ENCODE results near the gene ANKRD2. TPM values are rescaled to one million over a fixed set of nuclear protein-coding genes. Genes with fewer than 3 reads are reported as not detected.

The ANKRD2 gene
- total RNA-seq, 1 donor from 2014 or later: not detected

DNA sequence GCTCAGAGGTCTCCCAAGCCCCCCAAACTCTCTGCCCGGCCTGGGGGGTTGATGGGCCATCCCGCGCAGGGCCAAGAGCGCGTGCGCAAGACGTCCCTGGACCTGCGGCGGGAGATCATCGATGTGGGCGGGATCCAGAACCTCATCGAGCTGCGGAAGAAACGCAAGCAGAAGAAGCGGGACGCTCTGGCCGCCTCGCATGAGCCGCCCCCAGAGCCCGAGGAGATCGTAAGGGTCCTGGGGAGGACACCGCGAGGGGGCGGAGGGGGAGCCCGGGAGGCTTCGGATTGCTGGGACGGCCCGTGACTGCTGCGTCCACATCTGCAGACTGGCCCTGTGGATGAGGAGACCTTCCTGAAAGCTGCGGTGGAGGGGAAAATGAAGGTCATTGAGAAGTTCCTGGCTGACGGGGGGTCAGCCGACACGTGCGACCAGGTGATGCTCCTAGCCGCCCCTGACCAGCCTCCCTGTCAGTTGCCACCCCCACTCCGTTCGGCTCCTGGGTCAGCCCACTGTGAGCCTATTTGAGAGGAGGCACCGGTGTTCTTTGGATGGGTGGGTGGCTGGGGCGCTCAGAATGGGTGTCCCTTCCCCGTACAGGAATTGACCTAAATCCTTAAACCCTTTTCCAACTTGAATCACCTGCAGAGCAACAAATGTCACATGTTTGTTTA lies 5.7 kb downstream of the ANKRD2 start:
- Mint-ChIP-seq H3K36me3 (ENCODE audit: insufficient read depth) (no peaks in the 10 kb centered on the region), H3K27me3 (no peaks in the 10 kb centered on the region), H3K27ac (no peak overlapping the region), H3K4me3 (ENCODE audit: low read depth) (no peak overlapping the region), H3K4me1 (ENCODE audit: low read depth) (no peaks in the 10 kb centered on the region), H3K9me3 (ENCODE audit: low read depth) (no peaks in the 10 kb centered on the region)
- DNase-seq (ENCODE audit: low spot score, unreplicated experiment): no peak
- no peak for TF ChIP-seq CTCF (IDR thresholded peaks at IDR 0.05; ENCODE audit: unreplicated experiment)

DNA sequence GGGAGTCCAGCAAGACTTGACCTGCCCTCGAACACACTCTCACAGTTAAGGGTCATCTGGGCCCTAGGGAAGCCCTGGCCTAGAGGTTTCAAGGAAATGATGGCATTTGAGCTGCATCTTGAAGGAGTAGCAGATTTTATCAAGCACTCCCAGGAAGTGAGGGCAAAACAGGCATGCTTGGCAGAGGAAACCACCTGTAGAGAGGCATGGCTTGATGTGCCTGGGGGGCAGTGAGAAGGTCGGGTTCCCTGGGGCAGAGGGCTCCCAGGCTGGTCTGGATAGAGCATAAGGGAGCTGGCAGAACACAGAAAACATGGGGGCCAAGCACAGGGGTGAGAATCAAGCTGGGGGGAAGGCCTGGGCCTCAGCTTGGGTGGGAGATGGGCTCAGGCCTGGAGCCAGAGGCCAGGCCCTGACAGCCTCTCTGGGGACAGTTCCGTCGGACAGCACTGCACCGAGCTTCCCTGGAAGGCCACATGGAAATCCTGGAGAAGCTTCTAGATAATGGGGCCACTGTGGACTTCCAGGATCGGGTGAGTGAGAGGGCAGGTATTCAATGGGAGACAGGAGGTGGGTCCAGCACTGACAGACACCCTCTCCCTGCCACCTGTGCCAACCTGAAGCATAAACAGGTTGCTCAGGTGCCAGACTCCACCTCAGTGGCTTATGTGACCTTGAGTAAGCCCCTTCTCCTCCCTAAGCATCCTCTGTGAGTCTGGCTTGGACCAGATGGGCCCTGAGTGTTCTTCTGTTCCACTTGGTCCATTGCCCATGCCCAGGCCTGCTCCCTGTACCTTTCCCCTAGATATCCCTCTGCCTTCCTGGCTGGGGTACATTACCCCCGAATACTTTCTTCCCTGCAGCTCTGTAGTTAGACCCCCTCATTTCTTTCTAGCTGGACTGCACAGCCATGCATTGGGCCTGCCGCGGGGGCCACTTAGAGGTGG lies 8.1 kb downstream of the ANKRD2 start:
- H3K4me1 Mint-ChIP-seq (ENCODE audit: low read depth): peaks cover 21% of the 10 kb centered on the region
- TF ChIP-seq CTCF (IDR thresholded peaks at IDR 0.05; ENCODE audit: unreplicated experiment): no peak
- H3K9me3 Mint-ChIP-seq (ENCODE audit: low read depth): no peaks in the 10 kb centered on the region
- H3K27ac Mint-ChIP-seq: no peak overlapping the region
- DNase-seq (ENCODE audit: low spot score, unreplicated experiment): no peak
- no peak overlapping the region for H3K4me3 Mint-ChIP-seq (ENCODE audit: low read depth)
- no peaks in the 10 kb centered on the region for H3K36me3 Mint-ChIP-seq (ENCODE audit: insufficient read depth)
- H3K27me3 Mint-ChIP-seq: no peaks in the 10 kb centered on the region

DNA sequence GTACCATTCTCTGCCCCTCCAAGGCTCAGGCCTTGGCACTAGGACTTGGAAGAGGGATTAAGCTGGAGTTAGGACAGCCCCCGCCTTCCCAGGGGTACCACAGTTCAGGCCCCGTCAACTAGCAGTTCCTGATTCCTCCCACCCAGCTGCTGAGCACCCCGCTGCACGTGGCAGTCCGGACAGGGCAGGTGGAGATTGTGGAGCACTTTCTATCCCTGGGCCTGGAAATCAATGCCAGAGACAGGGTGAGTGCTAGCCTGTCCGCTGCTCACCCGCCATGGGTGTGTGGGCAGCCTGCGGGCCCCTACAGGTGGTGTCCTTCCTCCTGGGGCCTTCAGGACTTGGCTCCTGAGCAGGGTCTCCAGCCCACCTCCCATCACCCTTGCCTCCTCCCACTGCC lies 9.6 kb downstream of the ANKRD2 start:
- no peak for DNase-seq (ENCODE audit: low spot score, unreplicated experiment)
- no peaks in the 10 kb centered on the region for H3K9me3 Mint-ChIP-seq (ENCODE audit: low read depth)
- H3K4me3 Mint-ChIP-seq (ENCODE audit: low read depth): no peak overlapping the region
- no peaks in the 10 kb centered on the region for H3K27me3 Mint-ChIP-seq
- no peak overlapping the region for H3K27ac Mint-ChIP-seq
- H3K36me3 Mint-ChIP-seq (ENCODE audit: insufficient read depth): no peaks in the 10 kb centered on the region
- peaks cover 26% of the 10 kb centered on the region for H3K4me1 Mint-ChIP-seq (ENCODE audit: low read depth)
- TF ChIP-seq CTCF (IDR thresholded peaks at IDR 0.05; ENCODE audit: unreplicated experiment): no peak

- Mint-ChIP-seq H3K4me3 (ENCODE audit: low read depth) (no peak overlapping the region), H3K27ac (no peak overlapping the region), H3K36me3 (ENCODE audit: insufficient read depth) (no peaks in the 10 kb centered on the region), H3K9me3 (ENCODE audit: low read depth) (no peaks in the 10 kb centered on the region), H3K4me1 (ENCODE audit: low read depth) (peaks cover 26% of the 10 kb centered on the region), H3K27me3 (no peaks in the 10 kb centered on the region)
- TF ChIP-seq CTCF (IDR thresholded peaks at IDR 0.05; ENCODE audit: unreplicated experiment): no peak
- DNase-seq (ENCODE audit: low spot score, unreplicated experiment): no peak
Measured at GRCh38 chr10:97583476-97583875, 10.9 kb downstream of the ANKRD2 start.

- Mint-ChIP-seq H3K4me1 (ENCODE audit: low read depth) (peaks cover 26% of the 10 kb centered on the region), H3K9me3 (ENCODE audit: low read depth) (no peaks in the 10 kb centered on the region), H3K27me3 (no peaks in the 10 kb centered on the region), H3K27ac (peak within 1 kb of the TSS; percentile 91), H3K4me3 (ENCODE audit: low read depth) (peak within 1 kb of the TSS; percentile 61), H3K36me3 (ENCODE audit: insufficient read depth) (no peaks in the 10 kb centered on the region)
- no peak for DNase-seq (ENCODE audit: low spot score, unreplicated experiment)
- no peak for TF ChIP-seq CTCF (IDR thresholded peaks at IDR 0.05; ENCODE audit: unreplicated experiment)
Measured at GRCh38 chr10:97584060-97584797, 11.7 kb downstream of the ANKRD2 start, which contains the start of gene HOGA1. Gene HOGA1, plus strand, starts transcription at chr10:97584389. Its CDS starts 315 bp downstream, at chr10:97584704.
